Measurements from ENCODE around the gene ASAP2.

Gene ASAP2

DNA sequence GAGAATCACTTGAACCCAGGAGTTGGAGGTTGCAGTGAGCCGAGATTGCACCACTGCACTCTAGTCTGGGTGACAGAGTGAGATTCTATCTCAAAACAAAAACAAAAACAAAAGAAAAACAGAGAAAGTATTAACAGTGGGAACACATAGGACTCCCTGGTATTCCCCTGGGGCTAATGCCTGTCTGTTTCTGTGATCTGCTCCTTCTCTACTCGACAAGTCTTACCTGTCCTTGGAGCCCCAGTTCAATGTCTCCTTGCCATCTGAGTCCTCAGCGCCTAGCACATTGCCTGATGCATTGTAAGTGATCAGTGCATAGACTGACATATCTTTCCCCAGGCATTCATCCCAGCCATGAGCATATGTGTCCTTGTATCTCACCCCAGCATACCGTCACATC is 85.8 kb downstream of the ASAP2 start:
- no peak for DNase-seq (ENCODE audit: low read depth, low spot score)

- DNase-seq (ENCODE audit: low read depth, low spot score) = no peak
Observed at GRCh38 chr2:9294764-9295163, 88.2 kb downstream of the ASAP2 start.

- DNase-seq (ENCODE audit: low read depth, low spot score) = no peak
Observed at GRCh38 chr2:9296559-9296958, 89.9 kb downstream of the ASAP2 start.

DNA sequence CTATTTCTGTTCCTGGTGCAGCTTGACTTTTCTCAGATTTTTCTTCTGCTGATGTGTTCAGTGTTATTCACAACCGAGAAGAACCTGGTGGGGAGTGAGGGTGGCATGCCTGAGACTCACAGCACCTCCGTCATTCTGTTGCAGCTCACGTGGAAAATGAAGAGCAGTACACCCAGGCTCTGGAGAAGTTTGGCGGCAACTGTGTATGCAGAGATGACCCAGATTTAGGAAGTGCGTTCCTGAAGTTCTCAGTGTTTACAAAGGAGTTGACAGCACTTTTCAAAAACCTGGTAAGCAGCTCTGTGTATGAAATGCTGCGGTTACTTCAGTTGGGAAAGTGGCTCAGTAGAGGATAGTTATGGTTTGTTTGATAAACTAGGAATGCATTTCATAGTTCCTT is 90.5 kb downstream of the ASAP2 start:
- no peak for DNase-seq (ENCODE audit: low read depth, low spot score)

DNA sequence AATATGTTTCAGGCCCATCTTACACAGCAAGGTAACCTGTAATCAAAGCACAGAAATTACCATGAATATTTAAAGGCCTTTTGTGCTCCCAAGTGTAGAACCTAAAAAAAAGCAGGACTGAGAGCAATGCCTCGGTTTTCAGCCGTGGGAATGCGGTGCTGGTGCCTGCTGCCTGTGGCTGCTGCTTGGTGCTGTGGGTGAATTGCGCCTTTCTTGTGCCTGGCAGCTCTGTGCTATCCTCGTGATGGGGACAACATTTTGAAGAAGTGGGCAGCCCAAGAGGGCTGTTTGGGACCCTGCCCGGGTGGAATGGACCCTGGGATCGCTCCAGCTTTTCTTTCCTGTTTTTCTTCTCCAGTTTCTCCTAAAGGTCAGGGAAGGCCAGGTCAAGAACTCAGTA is 91.2 kb downstream of the ASAP2 start:
- no peak for DNase-seq (ENCODE audit: low read depth, low spot score)

DNA sequence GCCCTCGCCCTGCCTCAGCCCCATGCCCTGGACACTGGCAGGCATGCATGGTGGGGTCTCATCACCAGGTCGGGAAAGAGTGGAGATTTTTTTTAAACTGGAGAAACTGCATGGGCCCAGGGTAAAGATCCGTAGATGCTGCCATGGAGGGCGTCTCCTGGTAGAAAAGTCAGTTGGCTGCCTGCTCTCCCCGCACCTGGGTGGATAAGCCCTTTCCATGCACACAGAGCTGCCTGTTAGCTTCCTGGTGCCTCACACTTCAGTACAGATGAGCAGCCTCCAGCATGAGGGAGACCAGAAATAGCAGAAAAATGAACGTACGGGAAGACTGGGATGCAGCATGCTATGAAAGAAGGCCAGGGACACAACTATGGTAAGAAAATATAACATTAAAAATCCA is 92.0 kb downstream of the ASAP2 start:
- DNase-seq (ENCODE audit: low read depth, low spot score) = no peak

DNA sequence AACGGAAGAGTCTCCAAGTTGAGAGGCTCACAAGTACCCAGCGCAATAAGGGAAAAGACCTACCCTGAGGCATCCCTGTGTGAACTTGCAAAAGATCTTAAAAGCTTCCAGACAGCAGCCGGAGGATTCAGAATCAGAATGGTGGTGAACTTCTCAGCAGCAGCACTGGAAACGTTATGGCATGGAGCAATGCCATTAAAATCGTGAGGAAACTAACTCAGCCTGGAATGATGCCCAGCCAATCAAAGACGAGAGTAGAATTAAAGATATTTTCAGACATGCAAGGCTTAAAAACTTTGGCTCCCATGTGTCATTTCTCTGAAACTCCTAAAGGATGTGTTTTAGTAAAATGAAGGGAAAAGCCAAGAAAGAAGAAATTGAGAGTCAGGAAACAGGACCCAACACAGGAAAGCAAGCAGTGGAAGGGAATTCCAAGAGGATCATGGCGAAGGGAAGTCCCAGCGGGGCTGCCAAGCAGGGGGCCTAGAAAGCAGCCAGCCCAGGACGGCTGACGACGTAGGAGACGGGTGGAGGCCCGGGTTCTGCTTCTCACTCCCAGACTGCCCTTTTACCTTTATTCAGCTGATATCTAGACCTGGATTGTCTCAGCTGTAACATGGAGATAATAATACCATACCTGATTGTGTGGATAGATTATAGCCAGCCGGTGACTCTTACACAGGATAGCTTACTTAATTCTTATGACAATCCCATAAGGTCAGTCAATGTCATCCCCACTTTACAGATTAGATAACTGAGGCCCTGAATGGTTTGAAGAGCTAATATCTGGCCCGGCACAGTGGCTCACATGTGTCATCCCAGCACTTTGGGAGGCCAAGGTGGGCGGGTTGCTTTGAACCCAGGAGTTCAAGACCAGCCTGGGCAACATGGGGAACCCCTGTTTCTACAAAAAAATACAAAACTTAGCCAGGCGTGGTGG is 92.8 kb downstream of the ASAP2 start:
- no peak for DNase-seq (ENCODE audit: low read depth, low spot score)

GRCh38 chr2:9300214-9300613 is 93.6 kb downstream of the ASAP2 start:
- no peak for DNase-seq (ENCODE audit: low read depth, low spot score)

DNA sequence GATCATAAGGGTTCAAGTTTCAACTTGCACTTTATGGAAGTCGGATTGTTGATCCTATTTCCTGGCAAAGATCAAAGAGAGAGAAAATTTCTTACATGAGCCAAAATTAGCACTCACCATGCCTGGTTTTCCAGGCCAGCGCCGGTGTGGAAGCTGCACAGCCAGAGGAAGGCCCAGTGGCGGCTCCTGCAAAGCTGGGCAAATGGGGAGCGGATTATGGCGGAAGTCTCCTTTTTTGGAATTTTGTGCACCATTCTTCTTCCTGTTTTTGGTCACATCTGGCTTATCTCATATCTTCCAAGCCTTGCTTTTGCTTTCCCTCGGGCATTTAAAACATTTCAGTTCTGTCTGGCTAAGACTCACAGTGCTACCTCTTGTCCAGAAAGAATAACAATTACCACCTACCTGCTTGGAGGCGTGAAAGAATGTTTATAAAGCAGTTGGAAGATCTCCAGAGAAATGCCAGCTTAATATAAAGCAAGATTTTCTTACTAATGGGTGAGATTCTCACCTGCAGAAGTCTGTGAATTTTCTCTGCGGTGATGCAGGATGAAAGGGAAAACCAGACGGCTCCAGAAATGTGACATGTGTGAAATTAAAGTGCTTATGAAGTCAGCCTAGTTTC is 94.3 kb downstream of the ASAP2 start:
- no peak for DNase-seq (ENCODE audit: low read depth, low spot score)

DNA sequence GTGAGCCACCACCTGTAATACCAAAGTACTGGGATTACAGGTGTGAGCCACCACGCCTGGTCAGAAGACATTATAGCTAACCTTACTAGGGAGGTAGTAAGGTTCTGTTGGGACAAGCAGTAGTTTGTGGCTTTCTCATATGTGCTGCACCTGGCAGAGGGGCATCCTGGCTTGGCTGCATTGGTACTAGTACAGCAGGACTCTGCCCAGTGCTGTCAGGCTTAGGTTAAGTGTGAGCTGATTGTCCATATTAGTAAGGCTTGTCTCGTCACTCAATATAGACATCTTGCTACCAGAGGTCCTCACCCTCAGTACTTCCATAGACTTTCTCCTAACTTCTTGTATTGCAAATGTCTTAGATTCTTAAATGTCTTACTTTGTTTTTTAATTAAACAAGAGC is 96.1 kb downstream of the ASAP2 start:
- DNase-seq (ENCODE audit: low read depth, low spot score) = no peak

GRCh38 chr2:9303528-9304225 is 97.1 kb downstream of the ASAP2 start:
- DNase-seq (ENCODE audit: low read depth, low spot score) = no peak

DNA sequence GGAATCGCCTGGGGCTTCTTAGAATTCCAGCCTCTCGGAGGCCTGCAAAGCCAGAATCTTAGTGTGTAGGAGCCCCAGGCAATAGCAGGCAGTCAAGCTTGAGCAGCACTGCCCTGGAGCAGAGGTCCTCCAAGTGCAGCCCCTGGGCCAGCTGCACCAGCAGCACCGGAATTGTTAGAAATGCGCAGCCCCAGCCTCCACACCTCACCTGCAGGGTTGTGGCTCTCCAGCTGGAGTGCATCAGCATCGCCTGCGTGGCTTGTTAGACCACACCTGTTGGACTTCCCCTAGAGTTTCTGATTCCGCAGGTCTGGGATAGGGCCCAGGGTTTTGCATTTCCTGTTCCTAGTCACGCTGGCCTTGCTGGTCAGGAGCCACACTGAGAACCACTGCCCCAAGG is 100.3 kb downstream of the ASAP2 start:
- no peak for DNase-seq (ENCODE audit: low read depth, low spot score)

DNA sequence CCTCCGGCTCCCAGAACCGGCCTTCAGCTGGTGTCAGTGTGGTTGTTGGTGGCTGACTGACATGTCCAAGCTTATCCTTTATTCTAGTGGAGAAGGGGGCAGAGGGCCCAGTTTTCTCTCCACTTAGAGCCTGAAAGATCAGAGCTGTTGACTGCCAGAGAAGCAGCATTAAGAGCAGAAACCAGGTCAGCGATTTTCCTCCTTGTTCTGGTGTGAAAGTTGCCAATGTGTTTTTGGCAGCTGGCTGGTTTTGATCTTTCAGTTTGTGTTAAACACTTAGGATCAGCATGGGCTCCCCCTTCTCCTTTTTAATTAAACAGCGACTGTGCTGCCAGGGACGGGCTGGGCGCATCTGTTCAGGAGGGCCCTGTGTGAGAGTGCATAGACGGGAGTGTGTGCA is 100.9 kb downstream of the ASAP2 start:
- no peak for DNase-seq (ENCODE audit: low read depth, low spot score)

GRCh38 chr2:9308186-9308955 is 101.8 kb downstream of the ASAP2 start:
- DNase-seq (ENCODE audit: low read depth, low spot score) = no peak

DNA sequence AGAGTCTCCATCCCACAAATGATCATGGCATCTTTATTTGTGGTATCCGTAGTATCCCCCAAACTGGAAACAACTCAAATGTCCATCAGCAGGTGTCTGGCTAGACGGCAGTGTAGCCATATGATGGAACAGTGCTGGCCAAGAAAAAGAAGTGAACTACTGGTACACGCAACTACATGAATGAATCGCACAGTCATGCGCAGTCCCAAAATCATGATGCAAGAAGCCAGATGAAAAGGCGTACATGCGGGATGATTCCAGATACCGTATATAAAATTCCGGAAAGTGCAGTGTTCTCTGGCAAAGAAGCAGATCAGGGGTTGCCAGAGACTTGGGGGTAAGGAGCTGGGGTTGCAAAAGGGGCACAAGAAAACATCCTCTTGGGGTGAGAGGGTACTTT is 102.5 kb downstream of the ASAP2 start:
- no peak for DNase-seq (ENCODE audit: low read depth, low spot score)

- peak; percentile 42 for DNase-seq (ENCODE audit: low read depth, low spot score)
Observed at GRCh38 chr2:9310377-9310776, 103.8 kb downstream of the ASAP2 start.

GRCh38 chr2:9310798-9311197 is 104.2 kb downstream of the ASAP2 start:
- no peak for DNase-seq (ENCODE audit: low read depth, low spot score)

DNA sequence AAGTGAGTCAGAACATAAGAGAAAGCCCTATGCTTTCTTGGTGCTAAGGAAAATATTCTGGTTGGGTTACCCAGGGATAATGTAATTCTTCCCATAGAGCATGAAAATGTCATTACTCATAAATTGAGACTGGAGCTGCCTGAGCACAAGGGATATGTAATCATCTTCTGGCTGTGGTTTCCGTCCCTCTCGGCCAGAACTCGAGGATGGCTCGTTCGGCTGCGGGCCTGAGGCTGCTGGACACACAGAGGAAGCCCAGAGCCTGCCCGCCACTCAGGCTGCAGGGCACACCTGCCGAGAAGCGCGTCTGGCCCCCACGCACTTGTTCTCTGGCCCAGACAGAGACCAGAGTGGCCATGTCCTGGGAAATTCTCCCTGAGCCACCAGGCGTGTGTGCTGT is 104.9 kb downstream of the ASAP2 start:
- no peak for DNase-seq (ENCODE audit: low read depth, low spot score)

- no peak for DNase-seq (ENCODE audit: low read depth, low spot score)
Observed at GRCh38 chr2:9312591-9312990, 106.0 kb downstream of the ASAP2 start.

GRCh38 chr2:9313443-9313842 is 106.8 kb downstream of the ASAP2 start:
- no peak for DNase-seq (ENCODE audit: low read depth, low spot score)

DNA sequence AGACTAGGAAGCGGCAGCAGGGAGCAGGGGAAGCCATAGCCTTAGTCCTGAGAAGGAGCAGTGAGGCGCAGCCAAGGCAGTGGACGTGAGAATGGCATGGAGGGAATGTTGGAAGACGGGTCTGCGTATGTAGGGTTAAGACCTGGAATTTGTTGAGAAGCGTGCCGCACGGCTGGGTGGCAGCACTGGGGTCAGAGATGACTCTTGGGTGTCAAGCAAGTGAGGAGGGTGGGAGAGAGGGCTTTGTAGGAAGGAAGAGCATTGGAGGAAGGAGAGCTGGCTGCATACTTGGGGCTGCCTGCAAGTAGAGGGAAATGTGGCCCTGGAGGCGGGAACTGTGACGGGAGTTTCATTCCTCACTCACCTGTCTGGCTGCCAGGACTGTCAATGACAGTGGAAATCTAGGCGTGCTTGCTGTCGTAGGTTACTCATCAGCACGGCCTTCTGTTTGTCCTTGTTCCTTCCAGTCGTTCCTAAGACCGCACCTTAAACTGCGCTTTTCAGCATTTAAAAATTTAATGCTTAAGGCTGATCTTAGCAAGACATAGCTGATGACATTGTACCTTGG is 108.8 kb downstream of the ASAP2 start:
- no peak for DNase-seq (ENCODE audit: low read depth, low spot score)

DNA sequence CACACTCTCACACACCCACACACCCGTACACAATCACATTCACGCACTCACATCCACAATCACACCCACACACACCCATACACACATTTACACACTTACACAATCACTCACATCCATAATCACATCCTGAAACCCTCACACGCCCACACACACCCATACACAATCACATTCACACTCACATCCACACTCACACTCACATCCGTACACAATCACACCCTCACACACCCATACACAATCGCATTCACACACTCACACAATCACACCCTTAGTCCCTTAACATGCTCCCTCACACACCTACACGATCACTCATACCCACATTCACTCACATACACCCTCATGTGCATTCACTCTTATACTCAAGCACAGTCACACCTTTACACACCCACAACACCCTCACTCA is 110.9 kb downstream of the ASAP2 start:
- no peak for DNase-seq (ENCODE audit: low read depth, low spot score)
